ENCODE measurements around the gene INAFM2. TPM values are rescaled to one million over a fixed set of nuclear protein-coding genes. Genes with fewer than 3 reads are reported as not detected.
A peak's percentile ranks its signal among the peaks of the same experiment; 100 is the strongest.

Gene INAFM2
- total and polyA plus RNA-seq, 9 of the 15 experiments (the other 6 are each of a cell fraction or from before 2014, with no cell fraction given): 11.8 to 43.1 (median 27.2) TPM

GRCh38 chr15:40340740-40341400, 17.4 kb downstream of the INAFM2 start, which contains the start of gene CCDC9B (continued):
- TF ChIP-seq SIN3A (IDR thresholded peaks at IDR 0.05; ENCODE audit: borderline replicate concordance in 2 of 2, control insufficient read depth in 1 of 2, low read depth in 2 of 2, low read length in 2 of 2) (no peak), TGIF2 (CRISPR knock-in tag; IDR thresholded peaks at IDR 0.05) (no peak), THRAP3 (IDR thresholded peaks at IDR 0.05; ENCODE audit: borderline replicate concordance) (no peak), SMAD1 (IDR thresholded peaks at IDR 0.05; ENCODE audit: low read depth, low read length, partially characterized antibody) (no peak), HNRNPL (IDR thresholded peaks at IDR 0.05; ENCODE audit: low read depth, low read length) (no peak), UBTF (IDR thresholded peaks at IDR 0.05; ENCODE audit: borderline replicate concordance in 1 of 2, low read depth in 2 of 2, low read length in 2 of 2) (peak in 1 of 2 experiments; percentile 42; a peak in 1 of 4 replicates), PTRF (tag; IDR thresholded peaks at IDR 0.05) (no peak), FOXM1 (IDR thresholded peaks at IDR 0.05; ENCODE audit: low read depth) (no peak), FOXM1 (CRISPR knock-in tag; IDR thresholded peaks at IDR 0.05; ENCODE audit: low read depth) (no peak), SREBF1 (IDR thresholded peaks at IDR 0.05; ENCODE audit: borderline replicate concordance, low read depth, low read length) (no peak), HOXB6 (CRISPR knock-in tag; IDR thresholded peaks at IDR 0.05; ENCODE audit: borderline replicate concordance) (no peak), NRF1 (conservative IDR thresholded peaks at IDR 0.05 in 1 of 2, IDR thresholded peaks at IDR 0.05 in 1 of 2) (peak; percentile 12 to 24; a peak in 1 of 4 replicates), CHAMP1 (IDR thresholded peaks at IDR 0.05) (no peak), ESRRA (IDR thresholded peaks at IDR 0.05; ENCODE audit: borderline replicate concordance, low read depth) (no peak), ZBTB43 (CRISPR knock-in tag; IDR thresholded peaks at IDR 0.05) (no peak), DEAF1 (CRISPR knock-in tag; IDR thresholded peaks at IDR 0.05) (no peak), CBX2 (IDR thresholded peaks at IDR 0.05; ENCODE audit: insufficient read depth, low read length, poor library complexity, severe bottlenecking) (no peak), MYC (IDR thresholded peaks at IDR 0.05; ENCODE audit: low read depth, low read length) (peak; percentile 40; the same call in 1 of the 2 replicates), MYC (CRISPR knock-in tag; IDR thresholded peaks at IDR 0.05; ENCODE audit: borderline replicate concordance, low read depth) (no peak), SUPT5H (IDR thresholded peaks at IDR 0.05) (no peak)

All from K562 (cell line).